CD4-positive, alpha-beta T cell (primary cell): ENCODE data around the gene BCAR3. TPM values are rescaled to one million over a fixed set of nuclear protein-coding genes. Genes with fewer than 3 reads are reported as not detected.

ENCODE experiments used
- ATAC-seq: fragments of 200-7000 bp; cut with Tn5 transposase; one replicate; pipeline ENCODE4 v1.10.0; 2022; ENCODE audit warnings: mild to moderate bottlenecking; ENCODE audit not compliant: poor library complexity
- CTCF ChIA-PET: fragments of 350-600 bp; sonication (Branson Sonifier 250); formaldehyde crosslinking; loops from one replicate; lab custom pipeline; 2021; ENCODE audit warnings: antibody characterized with exemption, inconsistent platforms; lab: Charles Lee
- POLR2A ChIA-PET: fragments of 350-600 bp; sonication (Branson Sonifier 250); formaldehyde crosslinking; loops from one replicate; lab custom pipeline; 2021; ENCODE audit warnings: antibody characterized with exemption, inconsistent platforms; lab: Charles Lee
- DNase-seq, 14 experiments: peaks; one replicate each; pipeline ENCODE4 v3.0.0-alpha.2; 2013 to 2020; ENCODE audit warnings: mixed read lengths in 2 of 14
- H3K27ac ChIP-seq, 2 donors: one replicate each; pipeline versions ENCODE4 v1.5.1 to v1.7.0; 2013; ENCODE audit warnings: low read length in 2 of 2, low read depth in 1 of 2, mild to moderate bottlenecking in 1 of 2
- H3K27me3 ChIP-seq, 2 experiments: 1 replicate in 1 of 2; 2 replicates in 1 of 2; pipeline versions ENCODE4 v1.6.1 to v1.7.0; 2013; ENCODE audit warnings: low read length in 2 of 2, control low read depth in 1 of 2, mild to moderate bottlenecking in 1 of 2, moderate library complexity in 1 of 2; ENCODE audit not compliant: insufficient read depth in 2 of 2, control insufficient read depth in 1 of 2
- H3K36me3 ChIP-seq: one replicate; pipeline ENCODE4 v1.6.1; 2013; ENCODE audit warnings: low read length, control low read depth; ENCODE audit not compliant: insufficient read depth
- H3K4me1 ChIP-seq: one replicate; pipeline ENCODE4 v1.6.1; 2013; ENCODE audit warnings: low read length, control low read depth; ENCODE audit not compliant: insufficient read depth
- H3K4me3 ChIP-seq: one replicate; pipeline ENCODE4 v1.5.1; 2013; ENCODE audit warnings: mild to moderate bottlenecking, low read length, moderate library complexity
- H3K9me3 ChIP-seq, 2 experiments: 1 replicate in 1 of 2; 2 replicates in 1 of 2; pipeline versions ENCODE4 v1.6.1 to v1.7.0; 2013; ENCODE audit warnings: low read length in 2 of 2, mild to moderate bottlenecking in 2 of 2, control low read depth in 1 of 2, moderate library complexity in 1 of 2; ENCODE audit not compliant: control insufficient read depth in 1 of 2, insufficient read depth in 1 of 2
- H3K27ac Mint-ChIP-seq: one replicate; pipeline ENCODE4 v1.8.0; 2020; ENCODE audit warnings: mixed read lengths
- H3K27me3 Mint-ChIP-seq: one replicate; pipeline ENCODE4 v1.8.0; 2021; ENCODE audit warnings: mixed read lengths
- H3K36me3 Mint-ChIP-seq: one replicate; pipeline ENCODE4 v1.8.0; 2021; ENCODE audit warnings: low read depth, mixed read lengths
- H3K4me1 Mint-ChIP-seq: one replicate; pipeline ENCODE4 v1.8.0; 2021; ENCODE audit warnings: low read depth, mixed read lengths
- H3K4me3 Mint-ChIP-seq: one replicate; pipeline ENCODE4 v1.8.0; 2020; ENCODE audit warnings: mild to moderate bottlenecking, mixed read lengths
- H3K9me3 Mint-ChIP-seq: one replicate; pipeline ENCODE4 v1.8.0; 2020; ENCODE audit warnings: mixed read lengths
- CTCF ChIP-seq: fragments of 200-600 bp; IDR thresholded peaks from one replicate; pipeline ENCODE4 v1.8.0; 2022; ENCODE audit warnings: antibody characterized with exemption, mild to moderate bottlenecking
- intact Hi-C, 2 experiments: fragments of 100-400 bp; cut with DNase I in 1 of 2; cut with micrococcal nuclease in 1 of 2; formaldehyde crosslinking; loops; one replicate each; pipeline versions ENCODE4 v1.15.1 to v1.9.0; 2023 to 2025; cut with DNase I, micrococcal nuclease
- total RNA-seq, 174 experiments: library from RNA in 2 of 174; stranded (reverse) in 2 of 174; gene quantifications; one replicate each; pipeline ENCODE4 v1.2.3 and lab custom pipeline; 2021 to 2026

BCAR3 gene
- total RNA-seq, 2 experiments from 2014 or later = 0.47 to 0.92 TPM

- H3K27ac ChIP-seq = no peak overlapping the region
- H3K27me3 ChIP-seq = no peaks in the 10 kb centered on the region
- CTCF ChIA-PET = no interaction called here
- Mint-ChIP-seq H3K4me1 (peaks cover 8% of the 10 kb centered on the region), H3K27me3 (no peaks in the 10 kb centered on the region), H3K27ac (no peak overlapping the region), H3K4me3 (no peak overlapping the region), H3K9me3 (no peaks in the 10 kb centered on the region), H3K36me3 (no peaks in the 10 kb centered on the region)
- POLR2A ChIA-PET = no interaction called here
- no peak for DNase-seq
- H3K4me1 ChIP-seq = peaks cover 5% of the 10 kb centered on the region
- H3K4me3 ChIP-seq = no peak overlapping the region
- no peak for ATAC-seq
- TF ChIP-seq CTCF = no peak
- H3K36me3 ChIP-seq = no peaks in the 10 kb centered on the region
- intact Hi-C loops = no loop called here
- no peaks in the 10 kb centered on the region for H3K9me3 ChIP-seq
These were observed 85.9 kb downstream of the BCAR3 start for GRCh38 chr1:93595743-93596142.

- ChIA-PET POLR2A (no interaction called here), CTCF (no interaction called here)
- no peak overlapping the region for H3K4me3 ChIP-seq
- no peaks in the 10 kb centered on the region for H3K9me3 ChIP-seq
- no peaks in the 10 kb centered on the region for H3K36me3 Mint-ChIP-seq
- no peaks in the 10 kb centered on the region for H3K27me3 ChIP-seq
- ATAC-seq = no peak
- peaks cover 5% of the 10 kb centered on the region for H3K4me1 ChIP-seq
- TF ChIP-seq CTCF = no peak
- H3K36me3 ChIP-seq = no peaks in the 10 kb centered on the region
- DNase-seq = no peak
- H3K27me3 Mint-ChIP-seq = no peaks in the 10 kb centered on the region
- no peak overlapping the region for H3K27ac Mint-ChIP-seq
- intact Hi-C loops = no loop called here
- H3K27ac ChIP-seq = no peak overlapping the region
- H3K9me3 Mint-ChIP-seq = no peaks in the 10 kb centered on the region
- H3K4me1 Mint-ChIP-seq = peaks cover 8% of the 10 kb centered on the region
- H3K4me3 Mint-ChIP-seq = no peak overlapping the region
These were observed 86.4 kb downstream of the BCAR3 start for GRCh38 chr1:93595266-93595665.

GRCh38 chr1:93594603-93594880 lies 87.1 kb downstream of the BCAR3 start:
- Mint-ChIP-seq H3K4me3 (no peak overlapping the region), H3K4me1 (peaks cover 8% of the 10 kb centered on the region), H3K36me3 (no peaks in the 10 kb centered on the region), H3K9me3 (no peaks in the 10 kb centered on the region), H3K27me3 (no peaks in the 10 kb centered on the region), H3K27ac (no peak overlapping the region)
- no peak overlapping the region for H3K27ac ChIP-seq
- TF ChIP-seq CTCF = no peak
- no peaks in the 10 kb centered on the region for H3K36me3 ChIP-seq
- no peak for ATAC-seq
- H3K27me3 ChIP-seq = no peaks in the 10 kb centered on the region
- H3K4me3 ChIP-seq = no peak overlapping the region
- H3K9me3 ChIP-seq = no peaks in the 10 kb centered on the region
- peaks cover 5% of the 10 kb centered on the region for H3K4me1 ChIP-seq
- ChIA-PET POLR2A (no interaction called here), CTCF (no interaction called here)
- DNase-seq = no peak
- intact Hi-C loops = no loop called here
